Activated naive CD4-positive, alpha-beta T cell treated with anti-CD3 and anti-CD28 coated beads, Interleukin-2, amount 50 U/mL, for 72 hours (primary cell): ENCODE results near the gene TET3. TPM values are rescaled to one million over a fixed set of nuclear protein-coding genes. Genes with fewer than 3 reads are reported as not detected.
"Not testable (repeated sequence)": the region's sequence is repeated elsewhere in the genome, so short reads cannot be mapped to it uniquely, and the experiment has no call there.

Experiments
- ATAC-seq, 2 donors: fragments of 150-1000 bp; cut with Tn5 transposase; 2 replicates each; pipeline ENCODE4 v1.10.0; 2021; ENCODE audit warnings: mild to moderate bottlenecking in 2 of 2, moderate library complexity in 2 of 2
- DNase-seq, 2 donors: peaks; one replicate each; pipeline ENCODE4 v3.0.0; 2021 to 2022; ENCODE audit warnings: low spot score in 2 of 2
- H3K27ac Mint-ChIP-seq, 2 donors: one replicate each; pipeline ENCODE4 v1.8.0; 2022; ENCODE audit warnings: mild to moderate bottlenecking in 2 of 2, mixed read lengths in 2 of 2
- H3K36me3 Mint-ChIP-seq, 2 donors: one replicate each; pipeline ENCODE4 v1.8.0; 2022; ENCODE audit warnings: mixed read lengths in 2 of 2
- H3K9me3 Mint-ChIP-seq, 2 donors: one replicate each; pipeline ENCODE4 v1.8.0; 2022; ENCODE audit warnings: mixed read lengths in 2 of 2
- total RNA-seq, 2 donors: library from RNA; stranded (reverse); gene quantifications; one replicate each; pipeline ENCODE4 v1.2.3, GENCODE V29; 2022

The TET3 gene
- total RNA-seq: 10 to 100 TPM; 15.9 to 24.7 TPM

- ATAC-seq (peak; percentile 30 to 36), DNase-seq (peak in 1 of 2 donors; percentile 75)
- Mint-ChIP-seq H3K36me3 (peaks cover 20 to 25% of the 10 kb centered on the region in 2 donors), H3K27ac (peak within 1 kb of the TSS; percentile 78 to 87), H3K9me3 (no peaks in the 10 kb centered on the region)
These were observed at the start of gene TET3 for GRCh38 chr2:73984203-73984921. TSS of gene TET3 (plus strand) at chr2:73984910. CDS start at chr2:73986404, 1,494 bp downstream.

- ATAC-seq (no peak), DNase-seq (no peak)
- peaks cover 17 to 32% of the 10 kb centered on the region in 2 donors for H3K36me3 Mint-ChIP-seq
- H3K27ac Mint-ChIP-seq: no peak overlapping the region
- no peaks in the 10 kb centered on the region for H3K9me3 Mint-ChIP-seq
These were observed 49.1 kb upstream of the TET3 start for GRCh38 chr2:73935641-73936040.

- Mint-ChIP-seq H3K36me3 (peaks cover 21 to 37% of the 10 kb centered on the region in 2 donors), H3K9me3 (no peaks in the 10 kb centered on the region), H3K27ac (no peak overlapping the region)
- DNase-seq (no peak), ATAC-seq (no peak)
These were observed 47.4 kb upstream of the TET3 start for GRCh38 chr2:73937103-73937885.

- no peaks in the 10 kb centered on the region for H3K9me3 Mint-ChIP-seq
- DNase-seq (no peak), ATAC-seq (no peak)
- H3K36me3 Mint-ChIP-seq: peaks cover 21 to 37% of the 10 kb centered on the region in 2 donors
- no peak overlapping the region for H3K27ac Mint-ChIP-seq
These were observed 46.8 kb upstream of the TET3 start for GRCh38 chr2:73937899-73938298.

- Mint-ChIP-seq H3K9me3 (no peaks in the 10 kb centered on the region), H3K27ac (peak overlapping the region; percentile 77 to 84), H3K36me3 (peaks cover 16 to 31% of the 10 kb centered on the region in 2 donors)
- DNase-seq: peak in 1 of 2 donors; percentile 11
- ATAC-seq: peak; percentile 88 to 94
These were observed 45.9 kb upstream of the TET3 start for GRCh38 chr2:73938718-73939352.

GRCh38 chr2:73939419-73939818 is 45.3 kb upstream of the TET3 start:
- DNase-seq (peak in 1 of 2 donors; percentile 25), ATAC-seq (peak; percentile 82)
- H3K9me3 Mint-ChIP-seq: no peaks in the 10 kb centered on the region
- H3K36me3 Mint-ChIP-seq: peaks cover 17 to 36% of the 10 kb centered on the region in 2 donors
- H3K27ac Mint-ChIP-seq: peak overlapping the region; percentile 77 to 84

- not testable (repeated sequence) for H3K9me3 Mint-ChIP-seq, DNase-seq, ATAC-seq
- peak overlapping the region; percentile 84 to 88 for H3K27ac Mint-ChIP-seq
- peaks cover 24 to 42% of the 10 kb centered on the region in 2 donors for H3K36me3 Mint-ChIP-seq
These were observed 44.6 kb upstream of the TET3 start for GRCh38 chr2:73940066-73940465.

GRCh38 chr2:73942664-73943063 is 42.0 kb upstream of the TET3 start:
- DNase-seq: no peak
- Mint-ChIP-seq H3K36me3 (peaks cover 23 to 33% of the 10 kb centered on the region in 2 donors), H3K9me3 (no peaks in the 10 kb centered on the region), H3K27ac (no peak overlapping the region)
- ATAC-seq: no peak

GRCh38 chr2:73944714-73945113 is 40.0 kb upstream of the TET3 start:
- H3K27ac Mint-ChIP-seq: no peak overlapping the region
- ATAC-seq (peak; percentile 88 to 97), DNase-seq (no peak)
- H3K36me3 Mint-ChIP-seq: peaks cover 23 to 31% of the 10 kb centered on the region in 2 donors
- H3K9me3 Mint-ChIP-seq: no peaks in the 10 kb centered on the region

- Mint-ChIP-seq H3K9me3 (no peaks in the 10 kb centered on the region), H3K27ac (no peak overlapping the region), H3K36me3 (peaks cover 21 to 27% of the 10 kb centered on the region in 2 donors)
- no peak for DNase-seq
- no peak for ATAC-seq
These were observed 38.5 kb upstream of the TET3 start for GRCh38 chr2:73946215-73946614.

- DNase-seq (no peak), ATAC-seq (no peak)
- Mint-ChIP-seq H3K9me3 (no peaks in the 10 kb centered on the region), H3K36me3 (peaks cover 25 to 32% of the 10 kb centered on the region in 2 donors), H3K27ac (no peak overlapping the region)
These were observed 38.0 kb upstream of the TET3 start for GRCh38 chr2:73946666-73947065.

GRCh38 chr2:73947412-73948018 is 37.2 kb upstream of the TET3 start:
- no peak for ATAC-seq
- peak overlapping the region in 1 of 2 donors; percentile 11 for H3K27ac Mint-ChIP-seq

GRCh38 chr2:73949802-73950201 is 34.9 kb upstream of the TET3 start:
- peaks cover 35 to 41% of the 10 kb centered on the region in 2 donors for H3K36me3 Mint-ChIP-seq
- no peak for ATAC-seq
- DNase-seq: no peak
- no peaks in the 10 kb centered on the region for H3K9me3 Mint-ChIP-seq
- H3K27ac Mint-ChIP-seq: no peak overlapping the region

More at GRCh38 chr2:73947412-73948018, 37.2 kb upstream of the TET3 start:
- Mint-ChIP-seq H3K9me3 (no peaks in the 10 kb centered on the region), H3K36me3 (peaks cover 34 to 40% of the 10 kb centered on the region in 2 donors)
- DNase-seq: no peak

- Mint-ChIP-seq H3K9me3 (no peaks in the 10 kb centered on the region), H3K36me3 (peaks cover 36 to 45% of the 10 kb centered on the region in 2 donors), H3K27ac (peak overlapping the region; percentile 39 to 56)
- DNase-seq: no peak
- ATAC-seq: peak in 1 of 2 donors; percentile 45
These were observed 31.9 kb upstream of the TET3 start for GRCh38 chr2:73952499-73953446.

GRCh38 chr2:73956218-73956865 is 28.4 kb upstream of the TET3 start:
- DNase-seq: no peak
- Mint-ChIP-seq H3K9me3 (no peaks in the 10 kb centered on the region), H3K36me3 (peaks cover 34 to 60% of the 10 kb centered on the region in 2 donors), H3K27ac (peak overlapping the region in 1 of 2 donors; percentile 65)
- ATAC-seq: no peak
